Effector CD4-positive, alpha-beta T cell (primary cell): ENCODE results near the gene NOC2L.
"Not testable (repeated sequence)": the region's sequence is repeated elsewhere in the genome, so short reads cannot be mapped to it uniquely, and the experiment has no call there.

Source experiments
- DNase-seq: peaks from one replicate; pipeline ENCODE4 v3.0.0-alpha.2; 2020
- total RNA-seq: gene quantifications from one replicate; lab custom pipeline; 2026; lab: John Stamatoyannopoulos, UW

The NOC2L gene
- total RNA-seq: 82.4 reads per million, percentile 79 among the genes with 10 or more reads in this experiment

- DNase-seq: peak; percentile 91
Measured at GRCh38 chr1:958823-959730, at the start of gene NOC2L. TSS of gene NOC2L (minus strand) at chr1:959256. CDS start at chr1:959240, 16 bp downstream.

DNA sequence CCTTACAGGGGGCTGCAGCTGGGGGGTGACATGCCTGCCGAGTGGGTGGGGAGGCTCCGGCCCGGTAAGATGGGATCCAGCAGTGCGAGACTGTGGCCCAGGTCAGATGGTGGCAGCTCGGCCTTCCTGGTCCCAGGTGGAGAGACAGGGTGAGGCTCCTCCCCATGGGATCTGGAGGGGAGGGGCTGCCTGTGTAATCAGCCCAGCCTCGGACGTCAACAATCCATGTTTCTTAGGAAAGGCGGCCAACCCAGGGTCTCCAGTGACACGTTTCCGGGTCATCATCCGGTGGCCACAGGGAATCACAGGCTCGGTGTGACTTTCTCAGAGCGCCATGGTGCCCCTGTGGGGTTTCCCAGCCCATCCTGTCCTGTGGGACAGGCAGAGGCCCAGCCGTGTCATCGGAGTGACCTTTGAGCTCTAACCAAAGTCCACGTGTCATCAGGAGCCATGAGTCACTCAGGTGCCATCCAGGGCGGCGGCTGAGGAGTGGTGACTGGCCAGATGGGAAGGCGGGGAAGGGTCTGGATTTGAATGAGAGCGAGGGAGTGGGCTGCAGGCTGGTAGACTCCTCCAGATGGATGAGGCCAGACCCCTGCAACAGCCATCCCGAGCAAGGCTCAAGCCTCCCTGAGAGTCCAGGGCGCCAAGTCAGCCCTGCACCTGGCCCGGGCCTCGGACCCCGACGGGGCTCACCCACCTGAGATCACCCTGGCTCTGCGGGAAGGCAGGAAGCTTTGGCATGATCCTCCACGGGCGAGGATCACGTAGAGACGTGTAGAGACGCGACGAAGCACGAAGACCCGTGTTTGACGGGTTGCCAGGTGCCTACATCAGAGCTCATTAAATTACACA is 47.5 kb upstream of the NOC2L start:
- DNase-seq: no peak

GRCh38 chr1:1005774-1006304 is 46.8 kb upstream of the NOC2L start:
- DNase-seq: no peak

DNA sequence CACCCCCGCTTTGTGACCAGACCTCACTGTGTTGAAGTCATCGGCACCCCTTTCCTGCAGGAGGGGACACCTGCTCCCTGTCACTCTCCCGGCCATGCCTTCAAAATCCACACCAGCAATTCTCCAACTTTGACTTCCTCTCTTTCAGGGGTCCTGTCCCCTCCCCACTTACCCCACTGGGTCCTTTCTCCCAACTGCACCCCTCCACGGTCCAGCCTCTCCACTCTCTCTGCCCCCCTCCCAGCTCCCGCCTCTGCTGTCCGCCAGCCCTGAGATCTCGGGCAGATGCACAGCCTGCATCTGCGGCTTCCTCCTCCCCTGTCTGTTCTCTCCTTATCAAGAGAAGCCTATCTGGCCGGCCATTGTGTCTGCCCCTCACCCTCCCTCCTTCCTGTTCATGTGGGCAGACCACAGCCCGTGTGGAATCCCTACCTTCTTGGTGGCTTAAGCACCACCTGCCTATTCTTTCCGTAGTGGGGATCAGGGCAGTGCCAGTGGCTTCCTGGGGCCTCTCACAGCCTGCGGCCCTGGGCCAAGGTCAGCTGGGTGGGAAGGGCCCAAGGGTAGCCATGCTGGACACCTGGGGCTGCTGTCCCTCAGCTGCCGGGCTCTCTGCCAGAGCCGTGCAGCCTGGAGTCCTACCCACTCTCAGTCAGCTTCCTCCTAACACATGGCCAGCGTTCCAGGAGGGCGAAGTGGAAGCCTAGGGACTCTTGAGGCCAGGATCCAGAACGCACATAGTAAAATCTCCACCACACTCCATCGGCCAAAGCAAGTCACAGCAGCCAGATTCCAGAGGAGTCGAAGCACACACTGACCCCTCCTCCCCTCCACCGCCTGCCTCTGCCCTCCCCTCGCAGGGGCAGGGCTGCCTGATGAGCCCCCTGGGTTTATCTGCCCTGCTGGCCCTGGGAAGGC is 46.0 kb upstream of the NOC2L start:
- DNase-seq: no peak

DNA sequence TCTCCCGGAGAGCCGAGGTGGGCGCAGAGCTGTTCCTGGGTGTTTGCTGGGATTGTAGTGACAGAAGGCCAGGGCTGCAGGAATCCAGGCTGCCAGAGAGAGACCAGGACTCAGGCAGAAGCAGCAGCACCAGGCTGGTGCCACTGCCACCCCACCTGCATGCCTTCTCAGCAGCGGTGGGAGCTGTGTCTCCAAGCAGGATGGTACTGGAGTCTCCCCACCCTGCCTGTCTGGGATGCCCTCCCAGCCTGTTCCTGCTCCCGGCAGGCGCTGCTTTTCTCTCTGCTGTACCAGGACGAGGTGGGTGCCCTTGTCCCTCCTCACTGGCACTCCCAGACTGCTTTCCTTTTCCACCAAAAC is 45.3 kb upstream of the NOC2L start:
- no peak for DNase-seq

DNA sequence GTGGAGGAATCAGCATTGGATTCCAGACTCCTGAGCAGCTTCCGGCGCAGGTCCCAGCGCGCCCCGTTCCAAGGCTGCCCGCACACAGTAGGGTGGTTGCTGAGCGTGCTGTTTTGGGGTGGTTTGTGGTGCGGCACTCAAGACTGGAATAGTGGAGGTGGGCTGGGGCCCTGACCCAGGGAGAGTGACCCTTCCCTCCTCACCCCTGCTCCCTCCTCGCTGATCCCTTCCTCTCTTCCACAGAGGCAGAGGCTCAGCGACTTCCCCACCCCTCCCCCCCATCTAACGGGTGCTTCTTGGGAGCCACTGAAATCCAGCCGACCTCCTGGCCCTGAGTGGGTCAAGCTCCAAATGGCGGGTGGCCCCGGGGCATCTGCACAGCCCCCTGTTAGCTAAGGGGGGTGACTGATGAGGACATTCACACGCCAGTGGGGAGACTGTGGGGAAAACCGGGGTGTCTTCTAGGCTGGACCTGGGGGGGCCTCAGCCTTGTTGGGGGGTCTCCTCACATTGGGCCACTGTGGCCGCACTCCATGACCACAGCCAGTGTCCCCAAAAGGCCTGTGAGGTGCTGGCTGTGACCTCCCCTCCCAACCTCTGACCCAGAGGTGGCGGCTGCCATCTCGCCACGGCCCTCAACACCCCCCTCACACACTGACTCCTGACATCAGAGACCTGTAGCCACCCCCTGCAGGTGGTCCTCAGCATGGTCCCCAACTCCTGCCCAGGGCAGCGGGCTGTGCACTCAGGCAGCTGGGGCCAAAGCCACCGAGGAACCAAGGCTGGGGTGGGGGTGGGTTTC is 44.8 kb upstream of the NOC2L start:
- no peak for DNase-seq

GRCh38 chr1:1001057-1001783 is 42.2 kb upstream of the NOC2L start:
- no peak for DNase-seq

DNA sequence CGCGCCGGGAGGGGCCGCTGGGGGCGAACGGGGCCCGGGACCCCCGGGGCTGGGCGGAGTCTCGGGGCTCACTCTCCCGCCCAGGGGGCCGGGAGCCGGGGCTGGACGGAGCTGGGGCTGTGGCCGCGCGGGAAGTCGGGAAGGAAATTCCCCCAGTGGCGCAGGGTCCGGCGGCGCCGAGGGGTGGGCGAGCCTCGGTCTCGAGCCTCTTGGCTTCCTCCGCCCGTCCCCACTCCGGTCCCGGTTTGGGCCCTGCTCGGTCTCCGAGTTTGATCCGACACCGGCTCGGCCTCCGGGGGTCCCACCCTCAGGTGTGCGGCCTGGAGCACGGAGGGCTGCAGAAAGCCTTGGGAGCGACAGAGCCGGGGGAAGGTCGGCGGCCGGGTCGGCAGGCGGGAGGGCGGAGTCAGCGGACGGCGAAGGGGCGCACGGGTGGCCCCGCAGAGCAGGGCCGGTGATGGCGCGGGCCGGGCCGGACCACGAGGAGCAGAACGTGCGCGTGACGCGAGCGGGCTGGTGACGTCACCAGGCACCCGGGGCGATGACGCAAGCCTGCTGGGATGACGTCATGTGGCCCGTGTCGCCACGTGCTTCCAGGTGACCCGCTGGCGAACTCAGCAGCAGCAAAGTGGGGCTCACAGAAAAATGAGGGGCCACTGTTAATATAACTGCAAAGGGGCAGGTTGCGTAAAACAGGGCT is 41.5 kb upstream of the NOC2L start:
- peak; percentile 64 for DNase-seq

GRCh38 chr1:999725-1000356 is 40.8 kb upstream of the NOC2L start, which contains the start of gene HES4:
TSS of gene HES4 (minus strand) at chr1:1000097. CDS start at chr1:999973, 124 bp downstream.
- DNase-seq: peak; percentile 46

DNA sequence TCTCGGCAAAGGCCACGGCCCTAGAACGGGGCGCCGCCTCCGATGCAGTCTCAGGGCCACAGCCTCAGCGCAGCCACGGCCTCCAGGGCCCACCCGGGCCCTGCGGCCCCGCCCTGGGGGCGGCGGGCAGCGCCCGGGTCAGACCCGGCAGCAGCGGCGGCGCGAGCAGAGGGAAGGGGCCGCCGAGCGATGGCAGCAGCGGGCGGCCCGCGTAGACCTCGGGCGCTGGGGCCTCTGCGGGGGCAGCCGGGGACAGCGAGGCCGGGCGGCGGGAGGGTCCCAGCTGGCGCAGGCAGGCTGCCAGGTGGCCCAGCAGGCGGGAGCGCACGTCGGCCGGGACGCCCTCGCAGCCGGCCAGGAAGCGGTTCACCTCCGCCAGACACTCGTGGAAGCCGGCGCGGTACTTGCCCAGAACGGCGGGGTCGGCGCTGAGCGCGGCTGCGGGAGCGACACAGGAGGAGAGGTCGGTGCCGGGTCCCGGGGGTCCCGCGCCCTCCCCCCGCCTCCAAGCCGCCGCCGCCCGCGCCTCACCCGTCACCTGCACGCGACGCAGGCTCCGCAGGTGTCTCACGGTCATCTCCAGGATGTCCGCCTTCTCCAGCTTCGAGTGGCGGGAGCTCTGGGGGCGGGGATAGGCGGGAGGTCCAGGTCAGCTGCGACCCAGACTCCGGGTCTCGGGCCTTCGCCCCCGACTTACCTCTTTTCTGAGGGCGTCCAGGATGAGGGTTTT is 40.1 kb upstream of the NOC2L start:
- no peak for DNase-seq

- no peak for DNase-seq
Measured at GRCh38 chr1:998745-998994, 39.6 kb upstream of the NOC2L start.

- DNase-seq: no peak
Measured at GRCh38 chr1:997993-998744, 39.1 kb upstream of the NOC2L start.

DNA sequence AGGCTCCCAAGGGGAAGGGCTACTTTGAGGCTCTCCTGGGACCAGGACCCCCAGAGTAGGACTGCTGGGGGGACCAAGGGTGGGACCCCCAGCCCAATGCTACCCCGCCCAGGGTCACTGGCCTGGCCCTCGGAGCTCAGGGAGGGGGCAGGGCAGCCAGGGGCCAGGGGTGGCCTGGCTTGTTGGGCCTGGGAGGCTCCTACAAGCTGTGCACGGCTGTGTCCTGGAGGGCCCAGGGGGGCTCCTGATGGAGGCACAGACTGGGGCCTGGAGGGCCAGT is 38.6 kb upstream of the NOC2L start:
- DNase-seq: no peak

- DNase-seq: no peak
Measured at GRCh38 chr1:996851-997712, 38.0 kb upstream of the NOC2L start.

GRCh38 chr1:995665-996633 is 36.9 kb upstream of the NOC2L start:
- DNase-seq: no peak

GRCh38 chr1:994546-994945 is 35.5 kb upstream of the NOC2L start:
- not testable (repeated sequence) for DNase-seq
